Keratinocyte (primary cell): Measurements from ENCODE around the gene FREM3. TPM values are rescaled to one million over a fixed set of nuclear protein-coding genes. Genes with fewer than 3 reads are reported as not detected.

ENCODE experiments used
- DNase-seq: peaks from one replicate; pipeline ENCODE4 v3.0.0-alpha.2; 2011; ENCODE audit warnings: low read depth, missing footprints, low spot score
- FAIRE-seq: peaks from 2 replicates; lab custom pipeline; 2011; peaks lifted over from hg19 to GRCh38; lab: Jason Lieb, UNC
- H2AFZ ChIP-seq: 2 replicates; pipeline ENCODE4 v1.6.0; 2012; ENCODE audit warnings: low read length, control low read depth, inconsistent platforms; ENCODE audit not compliant: control insufficient read depth
- H3K27ac ChIP-seq: 2 replicates; pipeline ENCODE4 v1.5.1; 2011; ENCODE audit warnings: low read length; ENCODE audit not compliant: control insufficient read depth, insufficient read depth
- H3K27me3 ChIP-seq: 3 replicates; pipeline ENCODE4 v1.6.0; 2011; ENCODE audit warnings: low read length; ENCODE audit not compliant: control insufficient read depth, insufficient read depth; ENCODE audit errors: extremely low read depth
- H3K36me3 ChIP-seq, 2 experiments: 2 replicates in 1 of 2; 3 replicates in 1 of 2; pipeline ENCODE4 v1.5.1; 2011; ENCODE audit warnings: low read length in 2 of 2, mild to moderate bottlenecking in 1 of 2; ENCODE audit not compliant: control insufficient read depth in 2 of 2, insufficient read depth in 2 of 2; ENCODE audit errors: extremely low read depth in 1 of 2
- H3K4me1 ChIP-seq: 3 replicates; pipeline ENCODE4 v1.5.1; 2011; ENCODE audit warnings: low read length; ENCODE audit not compliant: control insufficient read depth, insufficient read depth; ENCODE audit errors: extremely low read depth
- H3K4me2 ChIP-seq: 3 replicates; pipeline ENCODE4 v1.6.0; 2011; ENCODE audit warnings: low read depth, low read length; ENCODE audit not compliant: control insufficient read depth, insufficient read depth; ENCODE audit errors: extremely low read depth
- H3K4me3 ChIP-seq, 3 experiments: fragments of 200-600 bp in 1 of 3; sonication (generic) in 1 of 3; 2 replicates in 2 of 3; 3 replicates in 1 of 3; pipeline ENCODE4 v1.5.1; 2011 to 2016; ENCODE audit warnings: low read length in 3 of 3, mild to moderate bottlenecking in 3 of 3, control low read depth in 2 of 3, inconsistent platforms in 1 of 3, low read depth in 1 of 3, mixed read lengths in 1 of 3, mixed run types in 1 of 3, moderate library complexity in 1 of 3; ENCODE audit not compliant: control insufficient read depth in 2 of 3, insufficient read depth in 2 of 3; ENCODE audit errors: extremely low read depth in 1 of 3
- H3K79me2 ChIP-seq: 2 replicates; pipeline ENCODE4 v1.6.0; 2012; ENCODE audit warnings: low read length; ENCODE audit not compliant: control insufficient read depth, insufficient read depth
- H3K9ac ChIP-seq: 3 replicates; pipeline ENCODE4 v1.6.0; 2011; ENCODE audit warnings: low read length; ENCODE audit not compliant: control insufficient read depth, insufficient read depth; ENCODE audit errors: extremely low read depth
- H3K9me1 ChIP-seq: 3 replicates; pipeline ENCODE4 v1.6.0; 2011; ENCODE audit warnings: low read length; ENCODE audit not compliant: control insufficient read depth, insufficient read depth; ENCODE audit errors: extremely low read depth
- H3K9me3 ChIP-seq: 2 replicates; pipeline ENCODE4 v1.5.1; 2012; ENCODE audit warnings: low read depth, low read length; ENCODE audit not compliant: control insufficient read depth
- H4K20me1 ChIP-seq: 3 replicates; pipeline ENCODE4 v1.6.0; 2011; ENCODE audit warnings: low read length; ENCODE audit not compliant: control insufficient read depth, insufficient read depth; ENCODE audit errors: extremely low read depth
- EZH2 ChIP-seq: IDR thresholded peaks from one replicate; pipeline ENCODE4 v1.6.1; 2012; ENCODE audit warnings: inconsistent platforms, mild to moderate bottlenecking, low read length, moderate library complexity
- dilution Hi-C: fragments of 300-500 bp; cut with MboI; formaldehyde crosslinking; loops from one replicate; pipeline ENCODE4 v1.7.0; 2020; ENCODE audit warnings: low sequenced_read_pairs; ENCODE audit not compliant: extremely low pct_ligation_motif_present
- polyA plus RNA-seq, 5 experiments: library from polyadenylated mRNA; depleted of rRNA in 3 of 5; stranded (reverse) in 3 of 5; stranded (forward) in 1 of 5; unstranded in 1 of 5; fragments of >200 nt; gene quantifications; 1 replicate in 1 of 5; 2 replicates in 3 of 5; 3 replicates in 1 of 5; pipeline versions ENCODE4 v1.2.1 to v1.2.3, GENCODE V29; 2011 to 2012; ENCODE audit warnings: missing spikeins in 2 of 5, low read depth in 1 of 5, low replicate concordance in 1 of 5
- TF ChIP-seq, protein P1 (sequence below), 3 experiments: IDR thresholded peaks in 1 of 3; conservative IDR thresholded peaks in 1 of 3; optimal IDR thresholded peaks in 1 of 3; 2 replicates in 2 of 3; 3 replicates in 1 of 3; pipeline versions ENCODE3 to v1.5.1; 2011; ENCODE audit warnings: low read length in 3 of 3, mild to moderate bottlenecking in 3 of 3, moderate library complexity in 2 of 3, control low read depth in 1 of 3, inconsistent platforms in 1 of 3; ENCODE audit not compliant: insufficient read depth in 2 of 3; ENCODE audit errors: extremely low read depth in 1 of 3

Gene FREM3
- polyA plus RNA-seq, 1 donor (not counting 4 experiments of a cell fraction or from before 2014, with no cell fraction given), result not detected

DNA sequence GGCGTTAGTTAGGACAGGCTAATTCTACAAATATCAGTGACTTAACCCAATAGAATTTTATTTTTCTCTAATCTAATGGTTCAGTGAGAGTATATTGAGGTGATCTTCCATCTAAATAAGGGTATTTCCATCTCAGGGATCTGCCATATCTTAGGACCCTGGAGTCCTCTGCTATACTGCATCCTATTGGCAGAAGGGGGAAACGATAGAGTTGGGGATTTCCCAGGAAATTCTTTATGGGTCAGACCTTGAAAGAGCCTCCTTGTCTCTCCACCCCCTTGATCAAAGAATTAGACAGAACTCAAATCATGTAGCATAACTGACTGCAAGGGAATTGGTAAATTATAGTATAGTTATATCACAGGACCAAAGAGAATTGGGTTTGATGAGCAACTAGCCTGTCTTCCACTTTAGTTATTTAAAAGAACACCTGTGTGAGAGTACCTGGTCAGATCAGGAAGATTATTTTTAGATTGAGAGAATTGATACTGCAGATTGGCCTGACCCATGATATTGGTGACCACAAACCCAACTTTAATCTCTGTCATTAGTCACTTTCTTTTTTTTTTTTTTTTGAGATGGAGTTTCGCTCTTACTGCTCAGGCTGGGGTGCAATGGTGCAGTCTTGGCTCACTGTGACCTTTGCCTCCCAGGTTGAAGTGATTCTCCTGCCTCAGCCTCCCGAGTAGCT lies 161.4 kb downstream of the FREM3 start:
- H3K9me1 ChIP-seq, result no peaks in the 10 kb centered on the region
- H3K27ac ChIP-seq, result no peak overlapping the region
- FAIRE-seq (no peak), DNase-seq (no peak)
- H3K36me3 ChIP-seq, result peaks cover 8 to 19% of the 10 kb centered on the region in 2 experiments
- no peak overlapping the region for H3K9ac ChIP-seq
- H3K27me3 ChIP-seq, result no peaks in the 10 kb centered on the region
- H3K4me2 ChIP-seq, result no peak overlapping the region
- TF ChIP-seq, protein P1, sequence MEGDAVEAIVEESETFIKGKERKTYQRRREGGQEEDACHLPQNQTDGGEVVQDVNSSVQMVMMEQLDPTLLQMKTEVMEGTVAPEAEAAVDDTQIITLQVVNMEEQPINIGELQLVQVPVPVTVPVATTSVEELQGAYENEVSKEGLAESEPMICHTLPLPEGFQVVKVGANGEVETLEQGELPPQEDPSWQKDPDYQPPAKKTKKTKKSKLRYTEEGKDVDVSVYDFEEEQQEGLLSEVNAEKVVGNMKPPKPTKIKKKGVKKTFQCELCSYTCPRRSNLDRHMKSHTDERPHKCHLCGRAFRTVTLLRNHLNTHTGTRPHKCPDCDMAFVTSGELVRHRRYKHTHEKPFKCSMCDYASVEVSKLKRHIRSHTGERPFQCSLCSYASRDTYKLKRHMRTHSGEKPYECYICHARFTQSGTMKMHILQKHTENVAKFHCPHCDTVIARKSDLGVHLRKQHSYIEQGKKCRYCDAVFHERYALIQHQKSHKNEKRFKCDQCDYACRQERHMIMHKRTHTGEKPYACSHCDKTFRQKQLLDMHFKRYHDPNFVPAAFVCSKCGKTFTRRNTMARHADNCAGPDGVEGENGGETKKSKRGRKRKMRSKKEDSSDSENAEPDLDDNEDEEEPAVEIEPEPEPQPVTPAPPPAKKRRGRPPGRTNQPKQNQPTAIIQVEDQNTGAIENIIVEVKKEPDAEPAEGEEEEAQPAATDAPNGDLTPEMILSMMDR (optimal IDR thresholded peaks at IDR 0.05 in 1 of 3, IDR thresholded peaks at IDR 0.05 in 1 of 3, conservative IDR thresholded peaks at IDR 0.05 in 1 of 3; ENCODE audit: extremely low read depth in 1 of 3, insufficient read depth in 2 of 3, low read length in 3 of 3), result no peak
- TF ChIP-seq EZH2, result no peak
- H3K79me2 ChIP-seq, result no peaks in the 10 kb centered on the region
- no peaks in the 10 kb centered on the region for H3K9me3 ChIP-seq
- H4K20me1 ChIP-seq, result no peaks in the 10 kb centered on the region
- no peak overlapping the region for H3K4me3 ChIP-seq
- no peaks in the 10 kb centered on the region for H3K4me1 ChIP-seq
- H2AFZ ChIP-seq, result no peak overlapping the region
- dilution Hi-C loops, result no loop called here

DNA sequence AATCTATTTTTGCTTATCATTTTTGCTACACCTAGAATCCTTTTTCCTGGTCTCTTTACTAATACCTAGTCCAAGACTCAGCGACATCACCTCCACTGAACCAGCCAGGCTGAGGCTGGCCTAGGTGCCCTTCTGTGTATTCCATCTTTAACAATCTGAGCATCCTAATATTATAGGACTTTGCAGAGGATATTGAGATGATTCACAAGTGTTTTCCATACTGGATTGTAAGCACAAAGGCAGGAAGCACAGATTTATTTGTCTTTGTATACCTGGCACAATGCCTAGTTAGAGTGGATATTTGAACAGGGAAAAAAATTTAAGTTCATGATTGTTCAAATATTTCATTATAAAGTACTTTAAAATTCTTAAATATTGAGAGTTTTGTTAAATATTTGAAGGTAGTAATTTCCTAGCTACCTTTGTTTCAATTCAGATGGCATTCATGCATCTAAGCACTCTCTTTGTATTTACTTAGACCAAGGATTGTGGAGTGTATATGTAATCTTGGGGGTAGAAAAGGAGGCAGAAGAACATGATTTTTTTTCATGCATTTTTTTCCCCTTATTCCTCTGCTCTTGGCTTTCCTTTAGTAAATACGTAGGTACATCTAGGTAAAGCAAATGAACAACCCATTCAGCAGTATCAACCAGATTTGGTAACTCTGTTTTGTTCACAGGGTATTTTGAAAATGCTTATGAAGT lies 168.5 kb downstream of the FREM3 start:
- Histone ChIP-seq H3K4me3 (no peak overlapping the region), H3K79me2 (peaks cover 5% of the 10 kb centered on the region), H2AFZ (no peak overlapping the region), H3K4me2 (no peak overlapping the region), H3K36me3 (peaks cover 18 to 20% of the 10 kb centered on the region in 2 experiments), H3K27me3 (no peaks in the 10 kb centered on the region), H3K27ac (no peak overlapping the region), H3K9ac (no peak overlapping the region), H3K4me1 (no peaks in the 10 kb centered on the region), H4K20me1 (no peaks in the 10 kb centered on the region), H3K9me3 (no peaks in the 10 kb centered on the region), H3K9me1 (no peaks in the 10 kb centered on the region)
- dilution Hi-C loops, result no loop called here
- no peak for TF ChIP-seq EZH2
- TF ChIP-seq, protein P1 (optimal IDR thresholded peaks at IDR 0.05 in 1 of 3, IDR thresholded peaks at IDR 0.05 in 1 of 3, conservative IDR thresholded peaks at IDR 0.05 in 1 of 3; ENCODE audit: extremely low read depth in 1 of 3, insufficient read depth in 2 of 3, low read length in 3 of 3), result no peak
- DNase-seq (no peak), FAIRE-seq (no peak)
